ENCODE data around the gene IPO8. TPM values are rescaled to one million over a fixed set of nuclear protein-coding genes. Genes with fewer than 3 reads are reported as not detected.

Gene IPO8
- total RNA-seq, 1 experiment from 2014 or later = 75.0 TPM

DNA sequence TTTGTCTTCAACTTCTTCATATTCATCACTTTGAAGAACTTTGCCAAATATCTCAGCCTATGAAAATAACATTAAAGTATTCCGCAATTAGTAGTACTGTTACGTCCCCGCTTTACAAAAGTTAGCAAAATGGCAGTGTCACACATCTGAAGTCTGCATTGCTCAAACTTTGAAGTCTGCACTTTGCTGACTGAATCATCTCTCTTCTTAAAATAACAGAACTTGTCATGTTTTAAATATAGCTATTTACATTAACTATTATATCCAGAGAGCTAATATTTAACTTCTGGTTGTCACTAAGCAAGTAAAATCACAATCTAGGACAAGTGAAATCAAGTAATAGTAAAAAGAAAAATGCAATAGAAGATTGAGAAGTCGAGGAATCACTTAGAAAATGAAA, 34.5 kb downstream of the IPO8 start:
- H3K36me3 ChIP-seq (ENCODE audit: low read depth) = peaks cover 25% of the 10 kb centered on the region; the same call in 1 of the 2 replicates
- no peak overlapping the region for H3K27ac ChIP-seq
- no peak for TF ChIP-seq EZH2 (IDR thresholded peaks at IDR 0.05; ENCODE audit: low read depth)
- TF ChIP-seq CTCF (conservative IDR thresholded peaks at IDR 0.05) = no peak
- DNase-seq = no peak
- ChIA-PET POLR2A (ENCODE audit: unreplicated experiment) (interaction anchor here (0.7 kb wide), 1 partner anchor 34 kb away, joined by 4 read pairs; no protein-coding TSS in a partner anchor), CTCF (no interaction called here)
- H3F3A ChIP-seq (ENCODE audit: insufficient read depth, low read depth) = no peaks in the 10 kb centered on the region
- BruUV-seq (replicated peaks) = no TSS peak
- no peaks in the 10 kb centered on the region for H3K4me1 ChIP-seq (replicated peaks; ENCODE audit: insufficient read depth)
- H4K20me1 ChIP-seq (ENCODE audit: insufficient read depth) = no peaks in the 10 kb centered on the region
- H3K4me3 ChIP-seq = no peak overlapping the region
- no peak overlapping the region for H2AFZ ChIP-seq
- H3K79me2 ChIP-seq (ENCODE audit: low read depth) = no peaks in the 10 kb centered on the region
- H3K27me3 ChIP-seq (ENCODE audit: insufficient read depth, low read depth) = no peaks in the 10 kb centered on the region
- H3K4me2 ChIP-seq = no peak overlapping the region
- intact Hi-C loops (cut with micrococcal nuclease; ENCODE audit: unreplicated experiment) = no loop called here
- H3K9me2 ChIP-seq (ENCODE audit: insufficient read depth) = no peaks in the 10 kb centered on the region
- no peaks in the 10 kb centered on the region for H3K9me3 ChIP-seq (ENCODE audit: insufficient read depth, low read depth)

- Histone ChIP-seq H4K20me1 (ENCODE audit: insufficient read depth) (no peaks in the 10 kb centered on the region), H3K9me2 (ENCODE audit: insufficient read depth) (no peaks in the 10 kb centered on the region), H3K4me2 (no peak overlapping the region), H3K27me3 (ENCODE audit: insufficient read depth, low read depth) (no peaks in the 10 kb centered on the region), H3K79me2 (ENCODE audit: low read depth) (no peaks in the 10 kb centered on the region), H2AFZ (no peak overlapping the region), H3F3A (ENCODE audit: insufficient read depth, low read depth) (no peaks in the 10 kb centered on the region), H3K4me3 (no peak overlapping the region), H3K36me3 (ENCODE audit: low read depth) (0 out of 2 replicates have a peak, but pooled peaks cover 11% of the 10 kb centered on the region), H3K9me3 (ENCODE audit: insufficient read depth, low read depth) (no peaks in the 10 kb centered on the region), H3K27ac (no peak overlapping the region), H3K4me1 (replicated peaks; ENCODE audit: insufficient read depth) (no peaks in the 10 kb centered on the region)
- TF ChIP-seq CTCF (conservative IDR thresholded peaks at IDR 0.05) (no peak), EZH2 (IDR thresholded peaks at IDR 0.05; ENCODE audit: low read depth) (no peak)
- BruUV-seq (replicated peaks) = no TSS peak
- CTCF ChIA-PET = no interaction called here
- no peak for DNase-seq
- intact Hi-C loops (cut with micrococcal nuclease; ENCODE audit: unreplicated experiment) = no loop called here
- POLR2A ChIA-PET (ENCODE audit: unreplicated experiment) = no interaction called here
These were observed 43.5 kb downstream of the IPO8 start for GRCh38 chr12:30652034-30652696.

GRCh38 chr12:30646821-30647220, 48.8 kb downstream of the IPO8 start:
- CTCF ChIA-PET = no interaction called here
- no peak for DNase-seq
- H3K79me2 ChIP-seq (ENCODE audit: low read depth) = no peaks in the 10 kb centered on the region

More at GRCh38 chr12:30646821-30647220, 48.8 kb downstream of the IPO8 start:
- BruUV-seq (replicated peaks) = no TSS peak
- POLR2A ChIA-PET (ENCODE audit: unreplicated experiment) = no interaction called here
- Histone ChIP-seq H3K4me2 (no peak overlapping the region), H2AFZ (no peak overlapping the region), H3F3A (ENCODE audit: insufficient read depth, low read depth) (no peaks in the 10 kb centered on the region), H4K20me1 (ENCODE audit: insufficient read depth) (no peaks in the 10 kb centered on the region; the same call in none of the 2 replicates), H3K4me3 (no peak overlapping the region), H3K27me3 (ENCODE audit: insufficient read depth, low read depth) (no peaks in the 10 kb centered on the region), H3K27ac (no peak overlapping the region), H3K9me2 (ENCODE audit: insufficient read depth) (no peaks in the 10 kb centered on the region), H3K4me1 (replicated peaks; ENCODE audit: insufficient read depth) (no peaks in the 10 kb centered on the region), H3K36me3 (ENCODE audit: low read depth) (0 out of 2 replicates have a peak, but pooled peaks cover 6% of the 10 kb centered on the region), H3K9me3 (ENCODE audit: insufficient read depth, low read depth) (no peaks in the 10 kb centered on the region)
- intact Hi-C loops (cut with micrococcal nuclease; ENCODE audit: unreplicated experiment) = no loop called here
- TF ChIP-seq EZH2 (IDR thresholded peaks at IDR 0.05; ENCODE audit: low read depth) (no peak), CTCF (conservative IDR thresholded peaks at IDR 0.05) (no peak)
